H1 (cell line): ENCODE data around the gene OPA3. TPM values are rescaled to one million over a fixed set of nuclear protein-coding genes. Genes with fewer than 3 reads are reported as not detected.

Experiments
- MAX ChIP-seq: IDR thresholded peaks from 2 replicates; pipeline ENCODE4 v1.6.1; 2012; ENCODE audit warnings: inconsistent platforms
- polyA plus RNA-seq, 7 experiments: library from polyadenylated mRNA; depleted of rRNA in 3 of 7; stranded (reverse) in 5 of 7; unstranded in 2 of 7; fragments of >200 nt in 5 of 7; fragments of 200-250 nt in 2 of 7; gene quantifications; 1 replicate in 5 of 7; 2 replicates in 1 of 7; 4 replicates in 1 of 7; pipeline versions ENCODE4 v1.2.1 to v1.2.3, GENCODE V29; 2011 to 2013; ENCODE audit warnings: missing spikeins in 2 of 7, mixed read lengths in 2 of 7
- total RNA-seq: library from RNA; stranded (reverse); fragmentation: NEBNext Ultra II Directional; extraction: Animal tissue kit (Norgen Biotek cat#: 25700); gene quantifications from 2 replicates; pipeline ENCODE4 v1.2.1, GENCODE V29; 2021

Gene OPA3
- total and polyA plus RNA-seq, 2 of the 8 experiments (the other 6 are each of a cell fraction or from before 2014, with no cell fraction given) = 12.5 to 14.5 TPM

- TF ChIP-seq MAX = no peak
Measured at GRCh38 chr19:45505151-45505995, 79.2 kb downstream of the OPA3 start (continued).
